Measurements from ENCODE around the gene SELENOV.

- no peak for TF ChIP-seq YY1 (IDR thresholded peaks at IDR 0.05; ENCODE audit: insufficient read depth, insufficient read length)
- TF ChIP-seq ZNF274 (IDR thresholded peaks at IDR 0.05; ENCODE audit: low read depth, low read length): no peak
- no peak for TF ChIP-seq SUZ12 (IDR thresholded peaks at IDR 0.05; ENCODE audit: extremely low read depth, insufficient read depth, insufficient read length)
Observed at GRCh38 chr19:39540333-39540673, 25.4 kb downstream of the SELENOV start.
